ENCODE measurements around the gene SENP8.

DNA sequence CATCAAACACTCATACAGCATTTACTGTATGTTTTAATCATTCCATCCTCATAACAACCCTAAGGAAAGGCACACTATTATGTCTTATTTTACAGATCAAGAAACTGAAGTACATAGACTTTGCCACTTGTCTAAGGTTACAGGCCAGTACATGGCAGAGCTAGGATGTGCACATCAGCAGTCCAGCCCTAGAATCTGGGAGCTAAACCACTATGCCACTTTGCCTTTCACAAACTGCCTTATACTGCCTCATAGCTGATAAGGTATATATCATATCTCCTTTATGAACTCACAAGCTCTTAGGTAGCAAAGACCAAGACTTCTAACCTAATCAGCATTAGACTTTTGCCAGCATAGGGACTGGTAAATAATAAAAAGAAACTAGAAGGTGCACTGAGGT, 49.3 kb upstream of the SENP8 start:
- TF ChIP-seq POLR2AphosphoS5 (IDR thresholded peaks at IDR 0.05; ENCODE audit: low read depth, low read length) = no peak
- TF ChIP-seq FOXP2 (optimal IDR thresholded peaks at IDR 0.05; ENCODE audit: borderline replicate concordance, extremely low read depth, extremely low read length, insufficient read depth) = no peak
- TF ChIP-seq, protein P1, sequence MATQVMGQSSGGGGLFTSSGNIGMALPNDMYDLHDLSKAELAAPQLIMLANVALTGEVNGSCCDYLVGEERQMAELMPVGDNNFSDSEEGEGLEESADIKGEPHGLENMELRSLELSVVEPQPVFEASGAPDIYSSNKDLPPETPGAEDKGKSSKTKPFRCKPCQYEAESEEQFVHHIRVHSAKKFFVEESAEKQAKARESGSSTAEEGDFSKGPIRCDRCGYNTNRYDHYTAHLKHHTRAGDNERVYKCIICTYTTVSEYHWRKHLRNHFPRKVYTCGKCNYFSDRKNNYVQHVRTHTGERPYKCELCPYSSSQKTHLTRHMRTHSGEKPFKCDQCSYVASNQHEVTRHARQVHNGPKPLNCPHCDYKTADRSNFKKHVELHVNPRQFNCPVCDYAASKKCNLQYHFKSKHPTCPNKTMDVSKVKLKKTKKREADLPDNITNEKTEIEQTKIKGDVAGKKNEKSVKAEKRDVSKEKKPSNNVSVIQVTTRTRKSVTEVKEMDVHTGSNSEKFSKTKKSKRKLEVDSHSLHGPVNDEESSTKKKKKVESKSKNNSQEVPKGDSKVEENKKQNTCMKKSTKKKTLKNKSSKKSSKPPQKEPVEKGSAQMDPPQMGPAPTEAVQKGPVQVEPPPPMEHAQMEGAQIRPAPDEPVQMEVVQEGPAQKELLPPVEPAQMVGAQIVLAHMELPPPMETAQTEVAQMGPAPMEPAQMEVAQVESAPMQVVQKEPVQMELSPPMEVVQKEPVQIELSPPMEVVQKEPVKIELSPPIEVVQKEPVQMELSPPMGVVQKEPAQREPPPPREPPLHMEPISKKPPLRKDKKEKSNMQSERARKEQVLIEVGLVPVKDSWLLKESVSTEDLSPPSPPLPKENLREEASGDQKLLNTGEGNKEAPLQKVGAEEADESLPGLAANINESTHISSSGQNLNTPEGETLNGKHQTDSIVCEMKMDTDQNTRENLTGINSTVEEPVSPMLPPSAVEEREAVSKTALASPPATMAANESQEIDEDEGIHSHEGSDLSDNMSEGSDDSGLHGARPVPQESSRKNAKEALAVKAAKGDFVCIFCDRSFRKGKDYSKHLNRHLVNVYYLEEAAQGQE (IDR thresholded peaks at IDR 0.05; ENCODE audit: insufficient read depth in 1 of 2, low read depth in 2 of 2, low read length in 2 of 2) = no peak
- TF ChIP-seq SIN3A (IDR thresholded peaks at IDR 0.05; ENCODE audit: borderline replicate concordance, insufficient read depth, low read length) = no peak
- no peak for TF ChIP-seq TAF1 (IDR thresholded peaks at IDR 0.05; ENCODE audit: borderline replicate concordance, insufficient read depth, low read length)

Data from PFSK-1 (cell line).